Rectal smooth muscle tissue (tissue), 1 donor: ENCODE data around the gene SCOC.

ENCODE experiments used
- H3K27ac ChIP-seq: one replicate; pipeline ENCODE4 v1.7.0; 2013; ENCODE audit warnings: low read depth, low read length, inconsistent platforms
- H3K27me3 ChIP-seq: one replicate; pipeline ENCODE4 v1.7.0; 2013; ENCODE audit warnings: low read length; ENCODE audit not compliant: control insufficient read depth, insufficient read depth
- H3K36me3 ChIP-seq: one replicate; pipeline ENCODE4 v1.7.0; 2013; ENCODE audit warnings: low read length; ENCODE audit not compliant: control insufficient read depth, insufficient read depth
- H3K4me1 ChIP-seq: one replicate; pipeline ENCODE4 v1.7.0; 2013; ENCODE audit warnings: low read length; ENCODE audit not compliant: control insufficient read depth, insufficient read depth
- H3K4me3 ChIP-seq: one replicate; pipeline ENCODE4 v1.7.0; 2013; ENCODE audit warnings: low read length
- H3K9ac ChIP-seq: one replicate; pipeline ENCODE4 v1.7.0; 2013; ENCODE audit warnings: low read length

Gene SCOC

DNA sequence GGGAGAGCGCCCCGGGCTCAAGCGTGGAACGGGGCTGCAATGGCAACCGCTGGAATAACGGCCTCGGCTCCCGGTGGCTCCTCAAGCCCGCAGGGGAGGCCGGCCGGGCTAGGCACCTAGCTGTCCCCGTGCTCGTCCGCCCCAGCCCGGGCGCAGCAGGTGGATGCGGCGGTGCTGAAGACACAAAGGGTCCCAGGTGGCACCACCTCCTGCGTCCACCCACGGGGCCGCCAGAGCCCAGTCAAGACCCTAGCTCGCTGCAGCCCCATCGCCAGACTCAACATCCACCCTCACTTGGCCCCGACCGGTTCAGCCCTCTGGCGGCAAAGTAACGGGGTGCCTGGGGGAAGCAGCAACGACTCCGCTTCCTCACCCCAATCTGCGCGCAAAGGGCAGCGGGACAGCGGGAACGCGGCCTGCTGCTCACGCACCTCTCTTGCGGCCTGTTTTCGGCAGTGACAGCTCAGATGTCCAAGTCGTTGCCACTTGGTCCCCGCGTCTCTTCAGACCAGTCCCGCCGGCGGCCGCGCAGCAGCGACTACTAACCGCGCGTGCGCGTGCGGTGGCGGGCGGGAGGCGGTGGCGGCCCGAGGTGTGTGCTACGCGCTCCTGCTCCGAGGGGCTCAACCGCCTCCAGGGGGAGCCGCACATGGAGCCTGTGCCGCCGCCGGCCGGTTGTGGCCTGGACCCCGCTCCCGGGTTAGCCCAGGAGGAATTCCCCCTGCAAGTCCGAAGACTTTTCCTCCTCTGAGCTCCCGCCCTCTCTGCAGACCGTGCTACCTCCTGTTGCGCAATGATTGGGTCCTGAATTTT is 53.9 kb downstream of the SCOC start, which contains the start of gene CLGN:
CLGN (minus strand) TSS at position 543 of the 813 bp plus-strand sequence. CDS start 14,570 bp downstream, outside the sequence.
- H3K9ac ChIP-seq = no peak within 1 kb of the TSS
- peak within 1 kb of the TSS; percentile 80 for H3K4me3 ChIP-seq
- no peak within 1 kb of the TSS for H3K27ac ChIP-seq
- H3K4me1 ChIP-seq = peaks cover 3% of the 10 kb centered on the region
- no peaks in the 10 kb centered on the region for H3K27me3 ChIP-seq
- no peaks in the 10 kb centered on the region for H3K36me3 ChIP-seq

DNA sequence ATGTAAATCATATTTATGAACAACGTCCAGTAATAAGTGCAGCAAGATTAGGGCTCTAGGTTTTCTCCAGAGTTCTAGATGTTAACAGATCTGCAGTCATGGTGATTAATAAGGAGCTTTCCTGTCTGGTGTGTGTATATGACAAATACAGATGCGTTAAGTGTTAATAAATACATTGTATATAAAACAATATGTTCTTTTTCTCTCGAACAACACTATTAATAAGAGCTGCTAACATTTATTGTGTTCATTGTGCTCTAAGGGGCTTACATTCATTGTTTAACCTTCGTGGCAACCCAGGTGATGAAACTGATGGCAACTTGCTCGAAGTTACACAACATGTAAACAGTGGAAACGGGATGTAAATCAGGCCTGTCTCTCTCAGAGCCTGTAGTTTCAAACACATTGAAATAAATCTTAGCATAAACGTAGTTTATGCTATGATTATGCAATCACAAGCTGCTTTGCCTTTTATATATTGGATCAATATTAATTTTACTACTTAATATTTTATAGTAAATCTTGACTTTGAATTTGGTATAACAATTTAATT is 54.5 kb downstream of the SCOC start:
- Histone ChIP-seq H3K36me3 (no peaks in the 10 kb centered on the region), H3K9ac (no peak overlapping the region), H3K4me3 (peak overlapping the region; percentile 80), H3K27ac (no peak overlapping the region), H3K27me3 (no peaks in the 10 kb centered on the region), H3K4me1 (peaks cover 3% of the 10 kb centered on the region)
